A549 (cell line): ENCODE data around the gene DISC1.

Experiments
- CTCF ChIP-seq: fragments of >200 bp; sonication (Bioruptor Twin); formaldehyde crosslinking; IDR thresholded peaks from 3 replicates; pipeline ENCODE4 v1.5.1; 2016
- HEYL ChIP-seq: fragments of 250-450 bp; sonication (Bioruptor Pico); IDR thresholded peaks from 2 replicates; pipeline ENCODE4 v1.8.0; 2021; ENCODE audit warnings: mild to moderate bottlenecking, moderate library complexity
- JUNB ChIP-seq: fragments of >200 bp; sonication (Bioruptor Twin); formaldehyde crosslinking; IDR thresholded peaks from 2 replicates; pipeline ENCODE4 v1.6.1; 2016
- MAZ ChIP-seq: fragments of 150-350 bp; IDR thresholded peaks from 2 replicates; pipeline ENCODE4 v1.6.1; 2014; ENCODE audit warnings: antibody characterized with exemption, low read depth, low read length, borderline replicate concordance
- ZFP36 ChIP-seq: fragments of 450-650 bp; IDR thresholded peaks from 2 replicates; pipeline ENCODE4 v1.6.1; 2014; ENCODE audit warnings: borderline replicate concordance; ENCODE audit not compliant: partially characterized antibody

GRCh38 chr1:232047473-232047872 lies 420.9 kb downstream of the DISC1 start:
- TF ChIP-seq MAZ: no peak
- TF ChIP-seq ZFP36: no peak
- no peak for TF ChIP-seq CTCF
- TF ChIP-seq JUNB: no peak
- no peak for TF ChIP-seq HEYL
